ENCODE results near the gene RANBP9. TPM values are rescaled to one million over a fixed set of nuclear protein-coding genes. Genes with fewer than 3 reads are reported as not detected.

The RANBP9 gene
- total RNA-seq, 3 donors from 2014 or later, result 43.9 to 51.5 (median 48.0) TPM

GRCh38 chr6:13617066-13617465 lies 94.6 kb downstream of the RANBP9 start:
- intact Hi-C loops (cut with DNase I; ENCODE audit: low total_unique reads), result no loop called here
- Histone ChIP-seq H3K9me3 (no peaks in the 10 kb centered on the region), H3K4me1 (peaks cover 0 to 16% of the 10 kb centered on the region in 2 donors), H3K27me3 (no peaks in the 10 kb centered on the region), H3K36me3 (peaks cover 3% of the 10 kb centered on the region), H3K4me3 (no peak overlapping the region), H3K27ac (no peak overlapping the region)
- TF ChIP-seq POLR2AphosphoS5 (IDR thresholded peaks at IDR 0.05), result no peak
- no peak for TF ChIP-seq POLR2A (IDR thresholded peaks at IDR 0.05)
- DNase-seq (ENCODE audit: low spot score in 2 of 2), result no peak

GRCh38 chr6:13615792-13616120 lies 95.9 kb downstream of the RANBP9 start:
- TF ChIP-seq POLR2A (IDR thresholded peaks at IDR 0.05) (no peak), POLR2AphosphoS5 (IDR thresholded peaks at IDR 0.05) (no peak)
- TF ChIP-seq, protein P1, sequence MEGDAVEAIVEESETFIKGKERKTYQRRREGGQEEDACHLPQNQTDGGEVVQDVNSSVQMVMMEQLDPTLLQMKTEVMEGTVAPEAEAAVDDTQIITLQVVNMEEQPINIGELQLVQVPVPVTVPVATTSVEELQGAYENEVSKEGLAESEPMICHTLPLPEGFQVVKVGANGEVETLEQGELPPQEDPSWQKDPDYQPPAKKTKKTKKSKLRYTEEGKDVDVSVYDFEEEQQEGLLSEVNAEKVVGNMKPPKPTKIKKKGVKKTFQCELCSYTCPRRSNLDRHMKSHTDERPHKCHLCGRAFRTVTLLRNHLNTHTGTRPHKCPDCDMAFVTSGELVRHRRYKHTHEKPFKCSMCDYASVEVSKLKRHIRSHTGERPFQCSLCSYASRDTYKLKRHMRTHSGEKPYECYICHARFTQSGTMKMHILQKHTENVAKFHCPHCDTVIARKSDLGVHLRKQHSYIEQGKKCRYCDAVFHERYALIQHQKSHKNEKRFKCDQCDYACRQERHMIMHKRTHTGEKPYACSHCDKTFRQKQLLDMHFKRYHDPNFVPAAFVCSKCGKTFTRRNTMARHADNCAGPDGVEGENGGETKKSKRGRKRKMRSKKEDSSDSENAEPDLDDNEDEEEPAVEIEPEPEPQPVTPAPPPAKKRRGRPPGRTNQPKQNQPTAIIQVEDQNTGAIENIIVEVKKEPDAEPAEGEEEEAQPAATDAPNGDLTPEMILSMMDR (IDR thresholded peaks at IDR 0.05), result no peak
- no peaks in the 10 kb centered on the region for H3K9me3 ChIP-seq
- H3K36me3 ChIP-seq, result peaks cover 3% of the 10 kb centered on the region
- peak overlapping the region; percentile 88 to 96 for H3K27ac ChIP-seq
- no peaks in the 10 kb centered on the region for H3K27me3 ChIP-seq
- intact Hi-C loops (cut with DNase I; ENCODE audit: low total_unique reads), result no loop called here
- peaks cover 0 to 16% of the 10 kb centered on the region in 2 donors for H3K4me1 ChIP-seq
- peak in 1 of 2 donors; percentile 33 for DNase-seq (ENCODE audit: low spot score in 2 of 2)
- H3K4me3 ChIP-seq, result peak overlapping the region; percentile 72 to 98 (median 78)

- Histone ChIP-seq H3K27ac (peak within 1 kb of the TSS; percentile 88 to 96), H3K27me3 (no peaks in the 10 kb centered on the region), H3K4me3 (peak within 1 kb of the TSS; percentile 72 to 98 (median 78)), H3K9me3 (no peaks in the 10 kb centered on the region), H3K36me3 (peaks cover 3% of the 10 kb centered on the region), H3K4me1 (peaks cover 0 to 16% of the 10 kb centered on the region in 2 donors)
- peak; percentile 95 to 98 for DNase-seq (ENCODE audit: low spot score in 2 of 2)
- TF ChIP-seq, protein P1 (IDR thresholded peaks at IDR 0.05), result peak; percentile 88 to 97 (median 95)
- TF ChIP-seq POLR2A (IDR thresholded peaks at IDR 0.05), result peak; percentile 86
- TF ChIP-seq POLR2AphosphoS5 (IDR thresholded peaks at IDR 0.05), result peak; percentile 99
- intact Hi-C loops (cut with DNase I; ENCODE audit: low total_unique reads), result no loop called here
Measured at GRCh38 chr6:13614926-13615791, 96.5 kb downstream of the RANBP9 start, which contains the start of gene NOL7. Gene NOL7, plus strand, starts transcription at chr6:13615335. Its CDS starts 24 bp downstream, at chr6:13615359.

- peaks cover 0 to 16% of the 10 kb centered on the region in 2 donors for H3K4me1 ChIP-seq
- H3K36me3 ChIP-seq, result no peaks in the 10 kb centered on the region
- H3K9me3 ChIP-seq, result no peaks in the 10 kb centered on the region
- intact Hi-C loops (cut with DNase I; ENCODE audit: low total_unique reads), result no loop called here
- H3K27ac ChIP-seq, result peak overlapping the region; percentile 88 to 96
- TF ChIP-seq, protein P1 (IDR thresholded peaks at IDR 0.05), result no peak
- no peak for TF ChIP-seq POLR2AphosphoS5 (IDR thresholded peaks at IDR 0.05)
- no peak for TF ChIP-seq POLR2A (IDR thresholded peaks at IDR 0.05)
- DNase-seq (ENCODE audit: low spot score in 2 of 2), result peak in 1 of 2 donors; percentile 60
- peak overlapping the region; percentile 72 to 98 (median 78) for H3K4me3 ChIP-seq
- H3K27me3 ChIP-seq, result no peaks in the 10 kb centered on the region
Measured at GRCh38 chr6:13614126-13614925, 97.3 kb downstream of the RANBP9 start.

DNA sequence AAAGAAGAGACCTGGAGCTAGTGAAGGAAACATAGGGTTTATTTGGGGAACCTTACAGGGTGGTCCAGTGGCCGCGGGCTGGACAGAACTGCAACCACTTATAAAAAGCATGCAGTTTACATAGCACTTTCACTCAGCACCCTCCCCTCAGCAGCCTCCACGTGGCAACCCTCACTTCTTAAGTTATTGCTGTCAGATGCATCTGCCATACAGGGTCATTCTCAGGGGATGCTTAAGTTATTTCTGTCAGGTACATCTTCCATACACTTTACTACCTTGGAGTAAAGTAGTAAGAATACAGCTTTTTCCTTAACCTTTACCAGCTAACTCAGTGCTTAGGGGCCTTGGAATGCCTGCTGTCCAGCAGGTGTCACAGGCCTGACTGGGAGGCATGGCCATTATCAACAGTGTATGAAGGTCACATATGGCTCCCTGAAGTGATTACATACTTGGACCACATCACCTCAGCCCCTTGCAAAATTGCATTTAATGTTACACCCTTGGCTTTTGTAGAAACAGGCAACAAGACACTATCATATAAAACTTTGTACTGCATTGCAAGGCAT lies 98.5 kb downstream of the RANBP9 start:
- TF ChIP-seq, protein P1 (IDR thresholded peaks at IDR 0.05), result no peak
- no peak for TF ChIP-seq POLR2A (IDR thresholded peaks at IDR 0.05)
- no peak for TF ChIP-seq POLR2AphosphoS5 (IDR thresholded peaks at IDR 0.05)
- Histone ChIP-seq H3K4me3 (no peak overlapping the region), H3K27me3 (no peaks in the 10 kb centered on the region), H3K9me3 (no peaks in the 10 kb centered on the region), H3K36me3 (no peaks in the 10 kb centered on the region), H3K27ac (no peak overlapping the region), H3K4me1 (peaks cover 0 to 16% of the 10 kb centered on the region in 2 donors)
- intact Hi-C loops (cut with DNase I; ENCODE audit: low total_unique reads), result no loop called here
- no peak for DNase-seq (ENCODE audit: low spot score in 2 of 2)
